Uterus (tissue), 4 donors: ENCODE measurements around the gene EPB42. TPM values are rescaled to one million over a fixed set of nuclear protein-coding genes. Genes with fewer than 3 reads are reported as not detected.

Source experiments
- DNase-seq, 2 donors: peaks; one replicate each; pipeline ENCODE4 v3.0.0-alpha.2; 2019 to 2020
- H3K27ac ChIP-seq, 2 donors: fragments of 200-600 bp; sonication (generic); 1 replicate in 1 of 2; 2 replicates in 1 of 2; pipeline ENCODE4 v1.5.1; 2016 to 2018
- H3K27me3 ChIP-seq, 2 donors: fragments of 200-600 bp; sonication (generic); one replicate each; pipeline ENCODE4 v1.5.1; 2018 to 2019; ENCODE audit warnings: control low read depth in 1 of 2
- H3K36me3 ChIP-seq, 2 donors: fragments of 200-600 bp; sonication (generic); one replicate each; pipeline ENCODE4 v1.5.1; 2019; ENCODE audit warnings: control low read depth in 1 of 2
- H3K4me1 ChIP-seq, 2 donors: fragments of 200-600 bp; sonication (generic); one replicate each; pipeline ENCODE4 v1.5.1; 2018 to 2019; ENCODE audit warnings: control low read depth in 1 of 2
- H3K4me3 ChIP-seq, 2 donors: fragments of 200-600 bp; sonication (generic); 1 replicate in 1 of 2; 2 replicates in 1 of 2; pipeline ENCODE4 v1.5.1; 2018 to 2019; ENCODE audit warnings: mild to moderate bottlenecking in 1 of 2
- H3K9me3 ChIP-seq, 2 donors: fragments of 200-600 bp; sonication (generic); one replicate each; pipeline ENCODE4 v1.5.1; 2019; ENCODE audit warnings: control low read depth in 1 of 2
- POLR2A ChIP-seq, 2 donors: fragments of 450-650 bp; IDR thresholded peaks; one replicate each; pipeline ENCODE4 v1.6.1; 2016; ENCODE audit warnings: antibody characterized with exemption in 2 of 2, mild to moderate bottlenecking in 1 of 2, moderate library complexity in 1 of 2
- intact Hi-C: fragments of 100-400 bp; cut with DNase I; formaldehyde crosslinking; loops from one replicate; pipeline ENCODE4 v1.15.1; 2023; ENCODE audit warnings: low total_unique reads
- total RNA-seq, 4 donors: library from RNA; depleted of rRNA in 3 of 4; stranded (reverse); fragments of >200 nt in 3 of 4; gene quantifications; one replicate each; pipeline versions ENCODE4 v1.1.0 to v1.2.4, GENCODE V29; 2014 to 2023
- TF ChIP-seq, protein P1 (sequence below), 4 experiments: fragments of 200-600 bp in 2 of 4; fragments of 450-650 bp in 2 of 4; sonication (generic) in 2 of 4; IDR thresholded peaks; one replicate each; pipeline ENCODE4 v1.5.1; 2016 to 2019; ENCODE audit warnings: antibody characterized with exemption in 4 of 4, mild to moderate bottlenecking in 2 of 4, moderate library complexity in 1 of 4
- donor health status: DM: yes; HTN: yes; CAD: no.

EPB42 gene
- total RNA-seq = 1 to 10 TPM in 1 of 4 donors, not detected in 3; 2.6 TPM

DNA sequence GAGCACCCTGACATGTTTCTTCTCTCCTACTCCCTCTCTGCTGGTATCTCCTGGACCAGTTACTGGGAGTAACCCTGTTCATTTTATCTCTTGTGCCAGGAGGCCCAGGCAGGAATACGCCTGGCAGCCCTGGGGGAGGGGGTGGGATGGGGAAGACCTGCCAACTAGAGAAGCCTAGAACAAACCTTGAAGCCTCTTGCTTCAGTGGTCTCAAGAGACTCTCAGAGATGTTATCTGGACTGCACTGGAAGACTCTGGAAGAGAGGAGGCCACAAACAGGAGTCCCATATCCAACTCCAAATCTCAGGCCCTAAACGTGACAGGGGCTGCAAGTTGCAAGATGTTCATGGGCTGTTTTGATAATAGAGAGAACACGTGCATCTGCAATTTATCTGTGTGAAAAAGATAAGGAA is at the start of gene EPB42:
EPB42 (minus strand) TSS at position 28 of the 413 bp plus-strand sequence. CDS start 193 bp downstream, outside the sequence.
- Histone ChIP-seq H3K9me3 (no peaks in the 10 kb centered on the region), H3K27ac (no peak within 1 kb of the TSS), H3K36me3 (no peaks in the 10 kb centered on the region), H3K4me3 (no peak within 1 kb of the TSS), H3K4me1 (no peaks in the 10 kb centered on the region), H3K27me3 (no peaks in the 10 kb centered on the region)
- intact Hi-C loops = no loop called here
- no peak for TF ChIP-seq POLR2A (IDR thresholded peaks at IDR 0.05)
- TF ChIP-seq, protein P1, sequence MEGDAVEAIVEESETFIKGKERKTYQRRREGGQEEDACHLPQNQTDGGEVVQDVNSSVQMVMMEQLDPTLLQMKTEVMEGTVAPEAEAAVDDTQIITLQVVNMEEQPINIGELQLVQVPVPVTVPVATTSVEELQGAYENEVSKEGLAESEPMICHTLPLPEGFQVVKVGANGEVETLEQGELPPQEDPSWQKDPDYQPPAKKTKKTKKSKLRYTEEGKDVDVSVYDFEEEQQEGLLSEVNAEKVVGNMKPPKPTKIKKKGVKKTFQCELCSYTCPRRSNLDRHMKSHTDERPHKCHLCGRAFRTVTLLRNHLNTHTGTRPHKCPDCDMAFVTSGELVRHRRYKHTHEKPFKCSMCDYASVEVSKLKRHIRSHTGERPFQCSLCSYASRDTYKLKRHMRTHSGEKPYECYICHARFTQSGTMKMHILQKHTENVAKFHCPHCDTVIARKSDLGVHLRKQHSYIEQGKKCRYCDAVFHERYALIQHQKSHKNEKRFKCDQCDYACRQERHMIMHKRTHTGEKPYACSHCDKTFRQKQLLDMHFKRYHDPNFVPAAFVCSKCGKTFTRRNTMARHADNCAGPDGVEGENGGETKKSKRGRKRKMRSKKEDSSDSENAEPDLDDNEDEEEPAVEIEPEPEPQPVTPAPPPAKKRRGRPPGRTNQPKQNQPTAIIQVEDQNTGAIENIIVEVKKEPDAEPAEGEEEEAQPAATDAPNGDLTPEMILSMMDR (IDR thresholded peaks at IDR 0.05) = no peak
- DNase-seq = no peak

DNA sequence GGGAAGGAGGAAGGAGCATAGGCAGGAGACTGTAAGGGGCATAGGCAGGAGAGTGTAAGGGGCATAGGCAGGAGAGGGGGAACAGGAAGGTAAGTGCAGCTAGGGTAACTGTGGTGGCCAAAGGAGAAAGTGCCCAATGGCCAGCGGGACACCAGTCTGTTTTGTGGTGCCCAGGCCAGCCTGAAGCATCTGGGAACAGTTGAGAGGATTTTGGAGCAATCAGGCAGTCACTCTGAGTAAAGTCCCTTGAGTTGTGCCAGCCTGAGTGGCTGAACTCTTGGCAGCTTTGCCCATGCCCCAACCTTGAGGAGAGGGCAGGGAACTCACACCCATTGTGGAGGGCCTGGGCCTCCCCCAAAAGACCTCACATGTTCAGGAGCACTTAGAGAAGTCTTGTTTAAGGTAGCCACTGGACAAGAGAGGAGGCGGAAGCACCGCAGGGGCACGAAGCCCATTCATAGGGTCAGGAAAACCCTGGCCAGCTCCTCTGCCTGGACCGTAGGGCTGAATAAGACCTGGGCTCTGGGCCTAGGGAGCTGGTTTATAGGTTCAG is 49.4 kb upstream of the EPB42 start:
- no peaks in the 10 kb centered on the region for H3K36me3 ChIP-seq
- no peak for TF ChIP-seq POLR2A (IDR thresholded peaks at IDR 0.05)
- TF ChIP-seq, protein P1 (IDR thresholded peaks at IDR 0.05) = no peak
- DNase-seq = no peak
- no peak overlapping the region for H3K27ac ChIP-seq
- H3K4me1 ChIP-seq = no peaks in the 10 kb centered on the region
- no peak overlapping the region for H3K4me3 ChIP-seq
- H3K27me3 ChIP-seq = no peaks in the 10 kb centered on the region
- intact Hi-C loops = no loop called here
- no peaks in the 10 kb centered on the region for H3K9me3 ChIP-seq

DNA sequence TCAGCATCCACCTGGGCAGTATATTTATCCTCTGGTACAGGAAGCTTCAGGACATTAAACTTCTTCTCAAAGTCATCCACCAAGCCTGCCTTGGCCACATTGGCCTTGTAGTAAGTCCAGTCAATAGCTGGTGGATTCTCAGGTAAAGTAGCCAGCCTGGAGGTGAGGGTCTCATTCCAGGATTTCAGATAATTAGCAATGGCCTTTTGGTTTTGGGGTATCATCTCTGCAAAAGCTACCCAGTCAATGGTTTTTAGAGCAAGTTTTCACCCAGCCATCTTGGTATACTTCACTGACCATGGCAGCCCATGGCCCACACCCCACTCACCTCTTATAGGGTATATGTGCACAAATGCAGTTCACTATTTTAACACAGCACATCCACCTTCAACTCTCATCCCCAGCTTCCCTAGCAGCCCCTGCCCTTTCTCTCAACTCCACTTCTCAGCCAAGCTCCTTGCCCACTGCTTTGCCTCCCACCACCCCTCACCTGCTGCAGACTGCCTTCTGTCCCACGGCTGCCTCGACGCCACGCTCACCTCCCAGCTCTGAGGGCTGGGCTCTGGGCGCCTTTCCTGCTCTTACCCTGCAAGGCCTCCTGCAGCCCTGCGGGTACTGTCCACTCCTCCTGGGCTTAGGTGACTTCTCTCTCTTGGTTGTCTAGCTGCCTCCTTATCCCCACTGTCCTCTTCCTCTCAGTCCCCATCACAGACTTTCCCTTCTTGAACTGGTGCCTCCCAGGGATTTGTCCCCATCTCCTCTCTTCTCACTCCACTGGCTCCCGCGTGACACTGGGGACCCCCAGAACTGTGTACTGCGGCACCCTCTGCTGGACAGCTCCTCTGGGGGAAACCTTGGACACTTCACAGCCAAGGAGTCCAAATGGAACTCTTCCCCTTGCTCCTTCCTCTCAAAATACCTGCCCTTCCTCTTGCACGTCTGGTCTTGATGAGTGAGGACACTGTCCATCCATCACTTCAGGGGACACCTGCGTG is 47.6 kb upstream of the EPB42 start:
- Histone ChIP-seq H3K4me1 (no peaks in the 10 kb centered on the region), H3K36me3 (no peaks in the 10 kb centered on the region), H3K9me3 (no peaks in the 10 kb centered on the region), H3K27ac (no peak overlapping the region), H3K27me3 (no peaks in the 10 kb centered on the region), H3K4me3 (no peak overlapping the region)
- intact Hi-C loops = no loop called here
- TF ChIP-seq, protein P1 (IDR thresholded peaks at IDR 0.05) = no peak
- no peak for TF ChIP-seq POLR2A (IDR thresholded peaks at IDR 0.05)
- DNase-seq = no peak

DNA sequence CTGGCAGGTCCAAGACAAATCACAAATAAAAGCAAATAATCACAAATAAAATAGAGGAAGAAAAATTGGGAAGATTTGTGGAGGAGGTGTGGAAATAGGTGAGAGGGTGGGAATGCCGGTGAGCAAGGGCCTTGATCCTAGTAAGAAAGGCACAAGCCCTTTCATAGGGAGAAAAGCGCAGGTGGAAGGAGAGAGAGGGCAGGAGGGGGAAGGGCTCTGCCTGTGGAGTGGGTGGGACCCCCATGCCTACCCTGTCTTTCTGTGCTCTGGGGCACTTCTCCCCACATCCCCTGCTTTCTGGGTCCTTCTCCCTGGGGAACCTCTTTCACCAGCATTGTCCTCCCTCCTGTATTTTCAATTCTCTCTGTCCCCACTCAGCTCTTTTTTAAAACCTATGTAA is 46.6 kb upstream of the EPB42 start:
- Histone ChIP-seq H3K4me3 (no peak overlapping the region), H3K27ac (no peak overlapping the region), H3K4me1 (no peaks in the 10 kb centered on the region), H3K36me3 (no peaks in the 10 kb centered on the region), H3K27me3 (no peaks in the 10 kb centered on the region), H3K9me3 (no peaks in the 10 kb centered on the region)
- no peak for DNase-seq
- intact Hi-C loops = no loop called here
- TF ChIP-seq POLR2A (IDR thresholded peaks at IDR 0.05) = no peak
- TF ChIP-seq, protein P1 (IDR thresholded peaks at IDR 0.05) = no peak

DNA sequence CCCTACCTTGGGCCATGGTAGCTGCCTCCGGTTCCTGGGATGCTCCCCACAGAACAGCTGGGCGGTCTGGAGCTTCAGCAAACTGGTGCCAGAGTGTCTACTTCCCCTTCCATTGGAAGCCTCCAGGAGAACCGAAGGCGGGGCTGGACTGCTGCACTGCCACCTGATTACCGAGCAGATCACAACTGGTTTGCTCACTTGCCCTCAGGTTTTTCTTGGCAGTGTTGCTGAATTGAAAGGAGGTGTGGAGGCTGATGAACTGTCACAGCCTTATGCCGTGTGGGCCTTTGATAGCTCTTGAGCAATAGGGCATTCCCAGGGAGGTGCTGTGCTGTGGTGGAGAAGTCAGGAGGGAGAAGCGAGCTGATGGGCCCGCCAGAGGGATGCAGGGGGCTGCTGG is 46.0 kb upstream of the EPB42 start, which contains the start of gene TGM5:
TGM5 (minus strand) TSS at position 95 of the 400 bp plus-strand sequence; CDS start at position 16, 79 bp downstream.
- intact Hi-C loops = no loop called here
- Histone ChIP-seq H3K4me3 (no peak within 1 kb of the TSS), H3K36me3 (no peaks in the 10 kb centered on the region), H3K9me3 (no peaks in the 10 kb centered on the region), H3K27ac (no peak within 1 kb of the TSS), H3K4me1 (no peaks in the 10 kb centered on the region), H3K27me3 (no peaks in the 10 kb centered on the region)
- TF ChIP-seq POLR2A (IDR thresholded peaks at IDR 0.05) = no peak
- TF ChIP-seq, protein P1 (IDR thresholded peaks at IDR 0.05) = no peak
- DNase-seq = no peak
